Left lung (tissue), 10 donors: ENCODE measurements around the gene EPHA1. TPM values are rescaled to one million over a fixed set of nuclear protein-coding genes. Genes with fewer than 3 reads are reported as not detected.

Source experiments
- ATAC-seq: fragments of 200-7000 bp; cut with Tn5 transposase; one replicate; pipeline ENCODE4 v1.9.1; 2020; ENCODE audit warnings: moderate library complexity
- DNase-seq, 4 donors: peaks; one replicate each; pipeline ENCODE4 v3.0.0-alpha.2; 2013 to 2020
- H3K27ac ChIP-seq, 2 donors: fragments of 200-600 bp; sonication (generic) in 1 of 2; one replicate each; pipeline versions ENCODE4 v1.5.0 to v1.8.0; 2020 to 2021
- H3K27me3 ChIP-seq, 2 donors: fragments of 200-600 bp; sonication (generic) in 1 of 2; one replicate each; pipeline versions ENCODE4 v1.5.0 to v1.8.0; 2020 to 2021
- H3K36me3 ChIP-seq, 2 donors: fragments of 200-600 bp; sonication (generic) in 1 of 2; one replicate each; pipeline versions ENCODE4 v1.5.0 to v1.8.0; 2020 to 2021
- H3K4me1 ChIP-seq, 2 donors: fragments of 200-600 bp; one replicate each; pipeline ENCODE4 v1.8.0; 2021
- H3K4me3 ChIP-seq, 2 donors: fragments of 200-600 bp; sonication (generic) in 1 of 2; one replicate each; pipeline versions ENCODE4 v1.5.0 to v1.8.0; 2020 to 2021; ENCODE audit warnings: mild to moderate bottlenecking in 1 of 2
- H3K9me3 ChIP-seq, 2 donors: fragments of 200-600 bp; sonication (generic) in 1 of 2; one replicate each; pipeline versions ENCODE4 v1.5.0 to v1.8.0; 2020 to 2021
- CTCF ChIP-seq, 2 donors: fragments of 200-600 bp; sonication (generic) in 1 of 2; IDR thresholded peaks; one replicate each; pipeline versions ENCODE4 v1.5.0 to v1.8.0; 2021; ENCODE audit warnings: antibody characterized with exemption in 2 of 2
- intact Hi-C, 2 donors: fragments of 100-400 bp; cut with DNase I; formaldehyde crosslinking; loops; one replicate each; pipeline versions ENCODE4 v1.11.2 to v1.14.2; 2022
- polyA plus RNA-seq, 6 donors: library from polyadenylated mRNA; unstranded; fragments of 120-200 nt; gene quantifications; one replicate each; pipeline ENCODE4 v1.2.1, GENCODE V29; 2013; ENCODE audit not compliant: insufficient read length in 6 of 6
- total RNA-seq, 2 donors: library from RNA; stranded (reverse); fragmentation: NEBNext Ultra II Directional; extraction: Animal tissue kit (Norgen Biotek cat#: 25700); gene quantifications; one replicate each; pipeline ENCODE4 v1.2.1, GENCODE V29; 2021
- donor health status: DM: no; HTN: yes; CAD: no.
- donor health status: DM: no; HTN: no; CAD: no.

The EPHA1 gene
- total and polyA plus RNA-seq, 8 donors = 11.6 to 17.5 (median 14.5) TPM

GRCh38 chr7:143382791-143383641, 25.6 kb downstream of the EPHA1 start:
- no peak for ATAC-seq
- Histone ChIP-seq H3K9me3 (no peaks in the 10 kb centered on the region), H3K36me3 (peaks cover 0 to 35% of the 10 kb centered on the region in 2 donors), H3K27ac (peak overlapping the region; percentile 97 to 100), H3K4me3 (peak overlapping the region; percentile 92 to 98), H3K27me3 (no peaks in the 10 kb centered on the region), H3K4me1 (peaks cover 26 to 79% of the 10 kb centered on the region in 2 donors)
- DNase-seq = peak in 1 of 4 donors; percentile 81
- no peak for TF ChIP-seq CTCF (IDR thresholded peaks at IDR 0.05)
- intact Hi-C loops = no loop called here

- DNase-seq (peak in 2 of 4 donors; percentile 37 to 73), ATAC-seq (no peak)
- H3K27ac ChIP-seq = peak overlapping the region; percentile 97 to 100
- no peak for TF ChIP-seq CTCF (IDR thresholded peaks at IDR 0.05)
- intact Hi-C loops = no loop called here
- H3K4me1 ChIP-seq = peaks cover 26 to 78% of the 10 kb centered on the region in 2 donors
- H3K4me3 ChIP-seq = peak overlapping the region; percentile 92 to 98
- peaks cover 0 to 27% of the 10 kb centered on the region in 2 donors for H3K36me3 ChIP-seq
- H3K9me3 ChIP-seq = no peaks in the 10 kb centered on the region
- H3K27me3 ChIP-seq = no peaks in the 10 kb centered on the region
Measured at GRCh38 chr7:143382126-143382790, 26.4 kb downstream of the EPHA1 start.

GRCh38 chr7:143381427-143382125, 27.1 kb downstream of the EPHA1 start:
- H3K4me1 ChIP-seq = peaks cover 26 to 77% of the 10 kb centered on the region in 2 donors
- intact Hi-C loops = no loop called here
- ATAC-seq = no peak

GRCh38 chr7:143380646-143381426, 27.8 kb downstream of the EPHA1 start, which contains the start of gene ZYX:
Gene ZYX, plus strand, starts transcription at chr7:143381345. Its CDS starts 227 bp downstream, at chr7:143381572.
- Histone ChIP-seq H3K9me3 (no peaks in the 10 kb centered on the region), H3K4me1 (peaks cover 26 to 77% of the 10 kb centered on the region in 2 donors), H3K36me3 (peaks cover 0 to 17% of the 10 kb centered on the region in 2 donors), H3K27ac (peak within 1 kb of the TSS; percentile 97 to 100), H3K27me3 (no peaks in the 10 kb centered on the region), H3K4me3 (peak within 1 kb of the TSS; percentile 92 to 98)
- DNase-seq (peak; percentile 92 to 98 (median 96)), ATAC-seq (peak; percentile 88)
- intact Hi-C loops = no loop called here
- TF ChIP-seq CTCF (IDR thresholded peaks at IDR 0.05) = no peak

More at GRCh38 chr7:143381427-143382125, 27.1 kb downstream of the EPHA1 start:
- no peaks in the 10 kb centered on the region for H3K27me3 ChIP-seq
- peak; percentile 67 to 86 (median 80) for DNase-seq
- H3K36me3 ChIP-seq = peaks cover 0 to 20% of the 10 kb centered on the region in 2 donors
- no peaks in the 10 kb centered on the region for H3K9me3 ChIP-seq
- peak overlapping the region; percentile 92 to 98 for H3K4me3 ChIP-seq
- peak overlapping the region; percentile 97 to 100 for H3K27ac ChIP-seq
- TF ChIP-seq CTCF (IDR thresholded peaks at IDR 0.05) = no peak
